H1 (cell line): ENCODE results near the gene CDH16. TPM values are rescaled to one million over a fixed set of nuclear protein-coding genes. Genes with fewer than 3 reads are reported as not detected.
A peak's percentile ranks its signal among the peaks of the same experiment; 100 is the strongest.

Experiments
- CTCF ChIA-PET: fragments of 300-600 bp; sonication (Branson Sonifier 250); formaldehyde crosslinking; loops from one replicate; lab custom pipeline; 2021; ENCODE audit not compliant: partially characterized antibody; lab: Charles Lee
- POLR2A ChIA-PET: fragments of 300-600 bp; sonication (Branson Sonifier 250); formaldehyde crosslinking; loops from one replicate; lab custom pipeline; 2021; ENCODE audit warnings: inconsistent platforms; ENCODE audit not compliant: partially characterized antibody; lab: Charles Lee
- DNase-seq, 2 experiments: peaks; one replicate each; pipeline versions ENCODE4 v3.0.0 to v3.0.0-alpha.2; 2010 to 2022; ENCODE audit warnings: low spot score in 2 of 2, low read depth in 1 of 2, mixed read lengths in 1 of 2
- FAIRE-seq: peaks from 2 replicates; lab custom pipeline; 2011; peaks lifted over from hg19 to GRCh38; lab: Jason Lieb, UNC
- H2AFZ ChIP-seq: 2 replicates; pipeline ENCODE4 v1.8.1; 2012; ENCODE audit warnings: low read length, inconsistent platforms
- H2AK5ac ChIP-seq: 2 replicates; pipeline ENCODE4 v1.6.1; 2013; ENCODE audit warnings: low read depth, low read length
- H2BK120ac ChIP-seq: replicated peaks from 2 replicates; pipeline ENCODE3; 2013; ENCODE audit warnings: low read depth, low read length, inconsistent platforms
- H2BK12ac ChIP-seq: 2 replicates; pipeline ENCODE4 v1.6.1; 2013; ENCODE audit warnings: low read depth, low read length
- H2BK15ac ChIP-seq: 2 replicates; pipeline ENCODE4 v1.6.1; 2013; ENCODE audit warnings: low read length
- H2BK20ac ChIP-seq: 2 replicates; pipeline ENCODE4 v1.6.1; 2013; ENCODE audit warnings: low read length
- H2BK5ac ChIP-seq: 2 replicates; pipeline ENCODE4 v1.6.1; 2013; ENCODE audit warnings: low read depth, low read length
- H3K14ac ChIP-seq: 2 replicates; pipeline ENCODE4 v1.6.1; 2013; ENCODE audit warnings: inconsistent platforms; ENCODE audit not compliant: insufficient read length
- H3K18ac ChIP-seq: 2 replicates; pipeline ENCODE4 v1.6.1; 2013; ENCODE audit warnings: low read length; ENCODE audit errors: extremely low read depth
- H3K23ac ChIP-seq: 2 replicates; pipeline ENCODE4 v1.6.1; 2013; ENCODE audit warnings: inconsistent platforms; ENCODE audit not compliant: insufficient read length
- H3K23me2 ChIP-seq: 2 replicates; pipeline ENCODE4 v1.6.1; 2013; ENCODE audit warnings: low read depth, low read length
- H3K27ac ChIP-seq: 2 replicates; pipeline ENCODE4 v1.6.1; 2011; ENCODE audit warnings: low read depth, low read length, inconsistent platforms
- H3K27me3 ChIP-seq, 4 experiments: replicated peaks in 1 of 4; 1 replicate in 1 of 4; 2 replicates in 3 of 4; pipeline versions ENCODE4 v1.6.1 to v1.8.1; 2011 to 2013; ENCODE audit warnings: low read length in 3 of 4, mild to moderate bottlenecking in 3 of 4, inconsistent platforms in 2 of 4, mixed read lengths in 2 of 4, moderate library complexity in 1 of 4; ENCODE audit not compliant: control insufficient read depth in 3 of 4, insufficient read depth in 3 of 4; ENCODE audit errors: extremely low read depth in 1 of 4
- H3K36me3 ChIP-seq, 4 experiments: 2 replicates each; pipeline versions ENCODE4 v1.6.1 to v1.8.1; 2011 to 2013; ENCODE audit warnings: mild to moderate bottlenecking in 4 of 4, low read length in 3 of 4, moderate library complexity in 2 of 4, control low read depth in 1 of 4, inconsistent platforms in 1 of 4; ENCODE audit not compliant: insufficient read depth in 4 of 4, control insufficient read depth in 2 of 4
- H3K4ac ChIP-seq: replicated peaks from 2 replicates; pipeline ENCODE3; 2013; ENCODE audit warnings: low read length, low read depth, mixed read lengths, inconsistent platforms; ENCODE audit not compliant: insufficient read length
- H3K4me1 ChIP-seq, 4 experiments: replicated peaks in 1 of 4; 1 replicate in 1 of 4; 2 replicates in 3 of 4; pipeline versions ENCODE4 v1.6.1 to v1.8.1; 2011 to 2013; ENCODE audit warnings: low read length in 3 of 4, inconsistent platforms in 2 of 4, mixed read lengths in 1 of 4; ENCODE audit not compliant: insufficient read depth in 4 of 4, control insufficient read depth in 3 of 4
- H3K4me2 ChIP-seq, 2 experiments: 2 replicates each; pipeline versions ENCODE4 v1.6.1 to v1.8.1; 2011 to 2013; ENCODE audit warnings: low read depth in 2 of 2, low read length in 2 of 2, control low read depth in 1 of 2, inconsistent platforms in 1 of 2, mild to moderate bottlenecking in 1 of 2; ENCODE audit not compliant: insufficient read depth in 1 of 2
- H3K4me3 ChIP-seq, 4 experiments: fragments of 200-600, 300-600 bp in 1 of 4; sonication (generic), shearing (Covaris generic), sonication (Bioruptor Twin) in 1 of 4; 2 replicates each; pipeline versions ENCODE4 v1.5.1 to v1.8.1; 2011 to 2016; ENCODE audit warnings: low read length in 4 of 4, low read depth in 3 of 4, control low read depth in 2 of 4, inconsistent platforms in 2 of 4, mild to moderate bottlenecking in 2 of 4, mixed read lengths in 1 of 4, moderate library complexity in 1 of 4; ENCODE audit not compliant: insufficient read depth in 2 of 4; ENCODE audit errors: extremely low read depth in 1 of 4
- H3K56ac ChIP-seq: replicated peaks from 2 replicates; pipeline ENCODE3; 2013; ENCODE audit warnings: low read depth, mild to moderate bottlenecking, mixed read lengths, low read length, inconsistent platforms; ENCODE audit not compliant: insufficient read length
- H3K79me1 ChIP-seq: 2 replicates; pipeline ENCODE4 v1.6.1; 2013; ENCODE audit warnings: low read depth, low read length, control low read depth
- H3K79me2 ChIP-seq, 2 experiments: 2 replicates each; pipeline versions ENCODE4 v1.6.1 to v1.8.1; 2012 to 2013; ENCODE audit warnings: low read length in 2 of 2, mild to moderate bottlenecking in 2 of 2, inconsistent platforms in 1 of 2; ENCODE audit not compliant: insufficient read depth in 2 of 2, control insufficient read depth in 1 of 2
- H3K9ac ChIP-seq, 4 experiments: replicated peaks in 1 of 4; 1 replicate in 1 of 4; 2 replicates in 3 of 4; pipeline versions ENCODE4 v1.6.1 to v1.8.1; 2011 to 2013; ENCODE audit warnings: low read depth in 3 of 4, low read length in 3 of 4, control low read depth in 2 of 4, mild to moderate bottlenecking in 2 of 4, moderate library complexity in 2 of 4, inconsistent platforms in 1 of 4; ENCODE audit errors: extremely low read depth in 1 of 4
- H3K9me3 ChIP-seq, 2 experiments: 2 replicates each; pipeline versions ENCODE4 v1.6.1 to v1.8.1; 2012 to 2013; ENCODE audit warnings: mild to moderate bottlenecking in 2 of 2, moderate library complexity in 2 of 2, control low read depth in 1 of 2, inconsistent platforms in 1 of 2, low read depth in 1 of 2, low read length in 1 of 2, mixed read lengths in 1 of 2; ENCODE audit not compliant: insufficient read depth in 2 of 2
- H4K20me1 ChIP-seq, 2 experiments: replicated peaks in 1 of 2; 2 replicates each; pipeline versions ENCODE3 to v1.8.1; 2011 to 2013; ENCODE audit warnings: inconsistent platforms in 2 of 2, low read length in 2 of 2, mild to moderate bottlenecking in 1 of 2; ENCODE audit not compliant: insufficient read depth in 2 of 2, control insufficient read depth in 1 of 2
- H4K5ac ChIP-seq: 2 replicates; pipeline ENCODE4 v1.6.1; 2013; ENCODE audit warnings: low read length, low read depth, mixed read lengths, inconsistent platforms; ENCODE audit not compliant: insufficient read length
- H4K8ac ChIP-seq: 2 replicates; pipeline ENCODE4 v1.8.0; 2013; ENCODE audit warnings: mild to moderate bottlenecking, moderate library complexity, low read length, inconsistent platforms; ENCODE audit not compliant: insufficient read depth; ENCODE audit errors: extremely low read depth
- H4K91ac ChIP-seq: replicated peaks from 2 replicates; pipeline ENCODE3; 2013; ENCODE audit warnings: low read length, mixed read lengths, inconsistent platforms; ENCODE audit not compliant: insufficient read length
- BACH1 ChIP-seq: IDR thresholded peaks from 2 replicates; pipeline ENCODE4 v1.6.1; 2012; ENCODE audit warnings: low read length, improper control_type of control experiment
- WGBS, 2 experiments: shearing (Covaris generic) in 1 of 2; methylation state at CpG; one replicate each; pipeline versions ENCODE4 v1.1.6 to v1.1.7; 2013 to 2015; ENCODE audit warnings: low lambda C conversion rate in 2 of 2, mixed read lengths in 2 of 2, inconsistent platforms in 1 of 2, low coverage in 1 of 2, missing lambda C conversion rate in 1 of 2; ENCODE audit not compliant: insufficient replicate concordance in 2 of 2, insufficient coverage in 1 of 2, insufficient read length in 1 of 2; ENCODE audit errors: extremely low coverage in 1 of 2, missing lambda C conversion rate in 1 of 2; 5-methylcytosine and 5-hydroxymethylcytosine counted together
- polyA plus RNA-seq, 7 experiments: library from polyadenylated mRNA; depleted of rRNA in 3 of 7; stranded (reverse) in 5 of 7; unstranded in 2 of 7; fragments of >200 nt in 5 of 7; fragments of 200-250 nt in 2 of 7; gene quantifications; 1 replicate in 5 of 7; 2 replicates in 1 of 7; 4 replicates in 1 of 7; pipeline versions ENCODE4 v1.2.1 to v1.2.3, GENCODE V29; 2011 to 2013; ENCODE audit warnings: missing spikeins in 2 of 7, mixed read lengths in 2 of 7
- total RNA-seq: library from RNA; stranded (reverse); fragmentation: NEBNext Ultra II Directional; extraction: Animal tissue kit (Norgen Biotek cat#: 25700); gene quantifications from 2 replicates; pipeline ENCODE4 v1.2.1, GENCODE V29; 2021
- TF ChIP-seq, protein P1 (sequence below): IDR thresholded peaks from 2 replicates; pipeline ENCODE4 v1.6.1; 2011; ENCODE audit warnings: low read depth, mild to moderate bottlenecking, low read length; ENCODE audit not compliant: insufficient read depth

Gene CDH16
- total and polyA plus RNA-seq, 2 of the 8 experiments (the other 6 are each of a cell fraction or from before 2014, with no cell fraction given): not detected

- Histone ChIP-seq H3K79me2 (no peaks in the 10 kb centered on the region; a peak in 1 of 4 replicates), H2BK5ac (no peak overlapping the region), H3K9me3 (no peaks in the 10 kb centered on the region), H3K56ac (no peak overlapping the region), H3K14ac (no peak overlapping the region), H3K27me3 (peaks cover 0 to 13% (median 8%) of the 10 kb centered on the region in 4 experiments; a peak in 4 of 7 replicates), H2BK20ac (no peak overlapping the region), H3K36me3 (peaks cover 0 to 3% (median under 1%) of the 10 kb centered on the region in 4 experiments; a peak in 3 of 8 replicates), H3K4me1 (peaks cover 0 to 11% (median 7%) of the 10 kb centered on the region in 4 experiments; a peak in 4 of 7 replicates), H2BK120ac (no peak overlapping the region), H4K20me1 (peaks cover 2% of the 10 kb centered on the region in 2 experiments), H3K4me3 (no peak overlapping the region), H3K79me1 (no peaks in the 10 kb centered on the region; the same call in 1 of the 2 replicates)
- no peak for DNase-seq
- no peak for FAIRE-seq
- no peak for TF ChIP-seq BACH1
- TF ChIP-seq, protein P1, sequence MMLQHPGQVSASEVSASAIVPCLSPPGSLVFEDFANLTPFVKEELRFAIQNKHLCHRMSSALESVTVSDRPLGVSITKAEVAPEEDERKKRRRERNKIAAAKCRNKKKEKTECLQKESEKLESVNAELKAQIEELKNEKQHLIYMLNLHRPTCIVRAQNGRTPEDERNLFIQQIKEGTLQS: no peak
- TF ChIP-seq, all 59 proteins: peak for 0
- WGBS, 2 experiments: 92% methylated on average over 4 of the region's 4 CpGs; no CpG with 5 or more reads in 1 of the 2 experiments
- Histone ChIP-seq H2BK12ac (no peak overlapping the region), H4K5ac (no peak overlapping the region), H2BK15ac (no peak overlapping the region), H3K9ac (no peak overlapping the region), H3K23me2 (peaks cover 15% of the 10 kb centered on the region; the same call in 1 of the 2 replicates), H2AFZ (no peak overlapping the region), H3K4me2 (no peak overlapping the region), H3K18ac (no peak overlapping the region), H3K4ac (no peak overlapping the region), H3K23ac (no peak overlapping the region), H4K91ac (no peak overlapping the region), H4K8ac (peak overlapping the region; percentile 40; the same call in 1 of the 2 replicates), H3K27ac (no peak overlapping the region), H2AK5ac (no peak overlapping the region)
- ChIA-PET CTCF (interaction anchor here (0.7 to 5.5 kb wide), 8 partner anchors 15 to 172 kb away, joined by 3 to 44 read pairs (median 7); no protein-coding TSS in a partner anchor), POLR2A (interaction anchor here (2.0 kb wide), 1 partner anchor 51 kb away, joined by 7 read pairs; the partner anchor contains the start of gene PDP2)
These were observed 13.4 kb upstream of the CDH16 start for GRCh38 chr16:66932076-66932475.
